Colon (tissue), 2 donors: ENCODE results near the gene RXRA.

Source experiments
- FAIRE-seq: peaks from 2 replicates; lab custom pipeline; 2012; peaks lifted over from hg19 to GRCh38; lab: Jason Lieb, UNC
- donor health status: control.
- donor health status: control.

The RXRA gene

GRCh38 chr9:134369416-134370212 is 43.4 kb downstream of the RXRA start:
- no peak for FAIRE-seq

GRCh38 chr9:134370213-134370492 is 43.9 kb downstream of the RXRA start:
- FAIRE-seq, result no peak

GRCh38 chr9:134370638-134371037 is 44.4 kb downstream of the RXRA start:
- FAIRE-seq, result no peak

- no peak for FAIRE-seq
Measured at GRCh38 chr9:134371731-134372130, 45.5 kb downstream of the RXRA start.

- no peak for FAIRE-seq
Measured at GRCh38 chr9:134372581-134373267, 46.5 kb downstream of the RXRA start.

- FAIRE-seq, result no peak
Measured at GRCh38 chr9:134373269-134373668, 47.0 kb downstream of the RXRA start.

GRCh38 chr9:134373953-134374300 is 47.7 kb downstream of the RXRA start:
- FAIRE-seq, result no peak

GRCh38 chr9:134374301-134375010 is 48.2 kb downstream of the RXRA start:
- FAIRE-seq, result no peak

- no peak for FAIRE-seq
Measured at GRCh38 chr9:134375011-134375390, 48.7 kb downstream of the RXRA start.

- no peak for FAIRE-seq
Measured at GRCh38 chr9:134375430-134376385, 49.5 kb downstream of the RXRA start.

GRCh38 chr9:134376386-134377142 is 50.3 kb downstream of the RXRA start:
- FAIRE-seq, result no peak

GRCh38 chr9:134377143-134377484 is 50.9 kb downstream of the RXRA start:
- no peak for FAIRE-seq

GRCh38 chr9:134377976-134378375 is 51.7 kb downstream of the RXRA start:
- FAIRE-seq, result no peak

- FAIRE-seq, result no peak
Measured at GRCh38 chr9:134378901-134379338, 52.7 kb downstream of the RXRA start.

- FAIRE-seq, result no peak
Measured at GRCh38 chr9:134379831-134380365, 53.6 kb downstream of the RXRA start.

GRCh38 chr9:134380542-134381271 is 54.5 kb downstream of the RXRA start:
- no peak for FAIRE-seq

- no peak for FAIRE-seq
Measured at GRCh38 chr9:134381272-134381661, 55.0 kb downstream of the RXRA start.

- no peak for FAIRE-seq
Measured at GRCh38 chr9:134381671-134382516, 55.6 kb downstream of the RXRA start.

GRCh38 chr9:134382733-134383132 is 56.5 kb downstream of the RXRA start:
- no peak for FAIRE-seq

- FAIRE-seq, result no peak
Measured at GRCh38 chr9:134383148-134383547, 56.9 kb downstream of the RXRA start.
